AG20443 (cell line): ENCODE results near the gene NBAS.
"Not testable (repeated sequence)": the region's sequence is repeated elsewhere in the genome, so short reads cannot be mapped to it uniquely, and the experiment has no call there.

Experiments
- DNase-seq: peaks from one replicate; pipeline ENCODE4 v3.0.0; 2012; ENCODE audit warnings: low spot score, mixed read lengths

NBAS gene

GRCh38 chr2:15559379-15560139 lies 1.6 kb downstream of the NBAS start:
- no peak for DNase-seq

- no peak for DNase-seq
These were observed 3.2 kb downstream of the NBAS start for GRCh38 chr2:15557887-15558311.

- DNase-seq = no peak
These were observed 4.7 kb downstream of the NBAS start for GRCh38 chr2:15556311-15556930.

- no peak for DNase-seq
These were observed 5.4 kb downstream of the NBAS start for GRCh38 chr2:15555760-15556193.

- DNase-seq = no peak
These were observed 6.5 kb downstream of the NBAS start for GRCh38 chr2:15554525-15555218.

- DNase-seq = no peak
These were observed 7.2 kb downstream of the NBAS start for GRCh38 chr2:15553951-15554350.

GRCh38 chr2:15553519-15553918 lies 7.6 kb downstream of the NBAS start:
- no peak for DNase-seq

- DNase-seq = no peak
These were observed 12.2 kb downstream of the NBAS start for GRCh38 chr2:15548974-15549373.

- DNase-seq = no peak
These were observed 13.8 kb downstream of the NBAS start for GRCh38 chr2:15547115-15547876.

- no peak for DNase-seq
These were observed 14.6 kb downstream of the NBAS start for GRCh38 chr2:15546297-15547098.

GRCh38 chr2:15544227-15544626 lies 16.9 kb downstream of the NBAS start:
- DNase-seq = no peak

- DNase-seq = no peak
These were observed 17.6 kb downstream of the NBAS start for GRCh38 chr2:15543541-15543940.

- no peak for DNase-seq
These were observed 18.1 kb downstream of the NBAS start for GRCh38 chr2:15543053-15543452.

GRCh38 chr2:15542269-15542668 lies 18.9 kb downstream of the NBAS start:
- DNase-seq = not testable (repeated sequence)

- DNase-seq = not testable (repeated sequence)
These were observed 20.6 kb downstream of the NBAS start for GRCh38 chr2:15540523-15540922.

GRCh38 chr2:15539999-15540398 lies 21.1 kb downstream of the NBAS start:
- DNase-seq = no peak

GRCh38 chr2:15538792-15539191 lies 22.3 kb downstream of the NBAS start:
- no peak for DNase-seq

- DNase-seq = no peak
These were observed 27.2 kb downstream of the NBAS start for GRCh38 chr2:15533860-15534480.

- DNase-seq = no peak
These were observed 28.1 kb downstream of the NBAS start for GRCh38 chr2:15532996-15533395.

GRCh38 chr2:15531095-15531854 lies 29.9 kb downstream of the NBAS start:
- no peak for DNase-seq
